Suprapubic skin (tissue), 4 donors: ENCODE data around the gene TSR1.

Experiments
- EP300 ChIP-seq: sonication (generic); formaldehyde crosslinking; IDR thresholded peaks from one replicate; pipeline ENCODE4 v1.6.1; 2017; ENCODE audit warnings: antibody characterized with exemption
- POLR2A ChIP-seq, 2 donors: fragments of 450-650 bp; IDR thresholded peaks; one replicate each; pipeline ENCODE4 v1.6.1; 2017; ENCODE audit warnings: antibody characterized with exemption in 2 of 2, mild to moderate bottlenecking in 2 of 2, moderate library complexity in 2 of 2
- POLR2AphosphoS5 ChIP-seq, 3 donors: sonication (generic); formaldehyde crosslinking; IDR thresholded peaks; one replicate each; pipeline ENCODE4 v1.6.1; 2017; ENCODE audit warnings: antibody characterized with exemption in 3 of 3
- TF ChIP-seq, protein P1 (sequence below), 2 donors: fragments of 200-600 bp in 1 of 2; fragments of 450-650 bp in 1 of 2; sonication (generic) in 1 of 2; IDR thresholded peaks; one replicate each; pipeline ENCODE4 v1.5.1; 2016 to 2019; ENCODE audit warnings: antibody characterized with exemption in 2 of 2, mild to moderate bottlenecking in 1 of 2, moderate library complexity in 1 of 2

DNA sequence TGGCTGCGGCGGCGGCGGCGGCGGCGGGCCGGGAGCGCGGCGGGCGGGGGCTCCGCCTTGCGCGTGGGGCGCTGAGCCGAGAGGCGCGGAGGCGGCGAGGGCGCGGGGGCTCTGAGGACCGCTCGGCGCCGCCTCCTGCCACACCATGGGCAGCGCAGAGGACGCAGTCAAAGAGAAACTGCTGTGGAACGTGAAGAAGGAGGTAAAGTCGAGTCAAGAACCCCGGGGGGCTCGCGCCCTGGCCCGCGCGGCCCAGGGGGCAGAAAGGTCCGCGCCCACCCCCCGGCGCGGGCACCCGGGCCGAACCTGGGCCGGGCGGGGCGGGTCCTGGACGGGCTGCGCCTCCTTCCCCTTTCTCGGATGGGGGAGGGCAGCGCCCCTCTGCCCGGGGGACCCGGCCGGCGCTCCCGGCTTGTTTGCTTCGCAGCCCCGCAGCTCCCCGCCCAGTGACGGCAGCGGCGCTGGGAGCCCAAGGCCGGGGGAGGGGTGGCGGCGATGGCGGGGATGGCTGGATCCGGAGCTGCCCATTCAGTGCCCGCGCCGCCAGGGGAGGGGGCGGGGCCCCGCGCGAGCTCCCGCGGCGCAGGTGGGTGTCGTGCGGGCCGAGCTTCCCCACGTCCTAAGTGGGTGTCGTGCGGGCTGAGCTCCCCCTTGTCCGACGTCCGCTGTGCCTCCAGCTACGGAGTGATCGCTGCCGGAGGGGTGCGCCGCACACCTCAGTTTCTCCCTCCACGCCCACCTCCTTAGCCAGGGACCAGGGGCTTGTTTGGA lies 1.5 kb upstream of the TSR1 start:
- TF ChIP-seq, protein P1, sequence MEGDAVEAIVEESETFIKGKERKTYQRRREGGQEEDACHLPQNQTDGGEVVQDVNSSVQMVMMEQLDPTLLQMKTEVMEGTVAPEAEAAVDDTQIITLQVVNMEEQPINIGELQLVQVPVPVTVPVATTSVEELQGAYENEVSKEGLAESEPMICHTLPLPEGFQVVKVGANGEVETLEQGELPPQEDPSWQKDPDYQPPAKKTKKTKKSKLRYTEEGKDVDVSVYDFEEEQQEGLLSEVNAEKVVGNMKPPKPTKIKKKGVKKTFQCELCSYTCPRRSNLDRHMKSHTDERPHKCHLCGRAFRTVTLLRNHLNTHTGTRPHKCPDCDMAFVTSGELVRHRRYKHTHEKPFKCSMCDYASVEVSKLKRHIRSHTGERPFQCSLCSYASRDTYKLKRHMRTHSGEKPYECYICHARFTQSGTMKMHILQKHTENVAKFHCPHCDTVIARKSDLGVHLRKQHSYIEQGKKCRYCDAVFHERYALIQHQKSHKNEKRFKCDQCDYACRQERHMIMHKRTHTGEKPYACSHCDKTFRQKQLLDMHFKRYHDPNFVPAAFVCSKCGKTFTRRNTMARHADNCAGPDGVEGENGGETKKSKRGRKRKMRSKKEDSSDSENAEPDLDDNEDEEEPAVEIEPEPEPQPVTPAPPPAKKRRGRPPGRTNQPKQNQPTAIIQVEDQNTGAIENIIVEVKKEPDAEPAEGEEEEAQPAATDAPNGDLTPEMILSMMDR (IDR thresholded peaks at IDR 0.05) = no peak
- no peak for TF ChIP-seq POLR2A (IDR thresholded peaks at IDR 0.05)
- TF ChIP-seq EP300 = no peak
- TF ChIP-seq POLR2AphosphoS5 (IDR thresholded peaks at IDR 0.05) = no peak
